ENCODE data around the gene GNA14. TPM values are rescaled to one million over a fixed set of nuclear protein-coding genes. Genes with fewer than 3 reads are reported as not detected.
A peak's percentile ranks its signal among the peaks of the same experiment; 100 is the strongest.
"Not testable (repeated sequence)": the region's sequence is repeated elsewhere in the genome, so short reads cannot be mapped to it uniquely, and the experiment has no call there.

GNA14 gene
- total and polyA plus RNA-seq, 5 donors from 2014 or later = not detected

GRCh38 chr9:77490279-77490678 is 157.8 kb downstream of the GNA14 start:
- H3K4me1 ChIP-seq (ENCODE audit: control insufficient read depth, insufficient read depth, low read length, poor library complexity, severe bottlenecking); H3K27ac ChIP-seq (ENCODE audit: insufficient read depth, low read length, poor library complexity, severe bottlenecking); ATAC-seq (ENCODE audit: low read depth in 2 of 2); H3K27me3 ChIP-seq (ENCODE audit: control insufficient read depth, insufficient read depth, low read length); H3K4me3 ChIP-seq (ENCODE audit: low read depth, low read length); H3K36me3 ChIP-seq (ENCODE audit: control insufficient read depth, insufficient read depth, low read length); H3K36me3 Mint-ChIP-seq; DNase-seq; H3K9me3 ChIP-seq (ENCODE audit: control insufficient read depth in 2 of 2, low read length in 2 of 2); H3K4me3 Mint-ChIP-seq; H3K27ac Mint-ChIP-seq: not testable (repeated sequence)
- Mint-ChIP-seq H3K27me3 (peaks cover 33% of the 10 kb centered on the region), H3K4me1 (peaks cover 3 to 25% (median 11%) of the 10 kb centered on the region in 4 donors), H3K9me3 (peaks cover 0 to 15% (median 2%) of the 10 kb centered on the region in 7 donors)

- Mint-ChIP-seq H3K4me3 (peak overlapping the region in 3 of 4 donors; percentile 68 to 74 (median 68)), H3K4me1 (peaks cover 3 to 25% (median 11%) of the 10 kb centered on the region in 4 donors), H3K27me3 (peaks cover 31% of the 10 kb centered on the region), H3K9me3 (peaks cover 0 to 15% (median 2%) of the 10 kb centered on the region in 7 donors), H3K27ac (peak overlapping the region in 1 of 3 donors; percentile 9)
- ATAC-seq (ENCODE audit: low read depth in 2 of 2); H3K27ac ChIP-seq (ENCODE audit: insufficient read depth, low read length, poor library complexity, severe bottlenecking); H3K36me3 ChIP-seq (ENCODE audit: control insufficient read depth, insufficient read depth, low read length); H3K4me1 ChIP-seq (ENCODE audit: control insufficient read depth, insufficient read depth, low read length, poor library complexity, severe bottlenecking); H3K9me3 ChIP-seq (ENCODE audit: control insufficient read depth in 2 of 2, low read length in 2 of 2); H3K27me3 ChIP-seq (ENCODE audit: control insufficient read depth, insufficient read depth, low read length); H3K36me3 Mint-ChIP-seq: not testable (repeated sequence)
- peak overlapping the region; percentile 50 for H3K4me3 ChIP-seq (ENCODE audit: low read depth, low read length)
- DNase-seq = peak in 1 of 3 donors; percentile 25
Measured at GRCh38 chr9:77489405-77490163, 158.5 kb downstream of the GNA14 start.

- Mint-ChIP-seq H3K4me1 (peaks cover 3 to 25% (median 11%) of the 10 kb centered on the region in 4 donors), H3K27me3 (peaks cover 22% of the 10 kb centered on the region), H3K4me3 (peak overlapping the region in 3 of 4 donors; percentile 68 to 74 (median 68)), H3K36me3 (no peaks in the 10 kb centered on the region), H3K27ac (no peak overlapping the region), H3K9me3 (peaks cover 0 to 15% (median 4%) of the 10 kb centered on the region in 7 donors)
- Histone ChIP-seq H3K9me3 (ENCODE audit: control insufficient read depth in 2 of 2, low read length in 2 of 2) (peaks cover 0 to 2% of the 10 kb centered on the region in 2 experiments), H3K27ac (ENCODE audit: insufficient read depth, low read length, poor library complexity, severe bottlenecking) (no peak overlapping the region), H3K27me3 (ENCODE audit: control insufficient read depth, insufficient read depth, low read length) (peaks cover 3% of the 10 kb centered on the region), H3K4me3 (ENCODE audit: low read depth, low read length) (no peak overlapping the region), H3K4me1 (ENCODE audit: control insufficient read depth, insufficient read depth, low read length, poor library complexity, severe bottlenecking) (no peaks in the 10 kb centered on the region), H3K36me3 (ENCODE audit: control insufficient read depth, insufficient read depth, low read length) (no peaks in the 10 kb centered on the region)
- ATAC-seq (ENCODE audit: low read depth in 2 of 2) (no peak), DNase-seq (peak in 1 of 3 donors; percentile 35)
Measured at GRCh38 chr9:77488439-77489126, 159.5 kb downstream of the GNA14 start.

- peaks cover 3 to 25% (median 11%) of the 10 kb centered on the region in 4 donors for H3K4me1 Mint-ChIP-seq
- Histone ChIP-seq H3K4me1 (ENCODE audit: control insufficient read depth, insufficient read depth, low read length, poor library complexity, severe bottlenecking) (no peaks in the 10 kb centered on the region), H3K4me3 (ENCODE audit: low read depth, low read length) (no peak overlapping the region), H3K9me3 (ENCODE audit: control insufficient read depth in 2 of 2, low read length in 2 of 2) (peaks cover 0 to 2% of the 10 kb centered on the region in 2 experiments), H3K27ac (ENCODE audit: insufficient read depth, low read length, poor library complexity, severe bottlenecking) (no peak overlapping the region), H3K36me3 (ENCODE audit: control insufficient read depth, insufficient read depth, low read length) (no peaks in the 10 kb centered on the region), H3K27me3 (ENCODE audit: control insufficient read depth, insufficient read depth, low read length) (peaks cover 3% of the 10 kb centered on the region)
- DNase-seq (no peak), ATAC-seq (ENCODE audit: low read depth in 2 of 2) (no peak)
- H3K9me3 Mint-ChIP-seq = peaks cover 0 to 17% (median 4%) of the 10 kb centered on the region in 7 donors
- H3K27me3 Mint-ChIP-seq = peaks cover 17% of the 10 kb centered on the region
- H3K36me3 Mint-ChIP-seq = no peaks in the 10 kb centered on the region
- H3K4me3 Mint-ChIP-seq = no peak overlapping the region
- H3K27ac Mint-ChIP-seq = no peak overlapping the region
Measured at GRCh38 chr9:77486968-77487367, 161.2 kb downstream of the GNA14 start.

- H3K27me3 Mint-ChIP-seq = peaks cover 16% of the 10 kb centered on the region
- Histone ChIP-seq H3K36me3 (ENCODE audit: control insufficient read depth, insufficient read depth, low read length) (no peaks in the 10 kb centered on the region), H3K27me3 (ENCODE audit: control insufficient read depth, insufficient read depth, low read length) (peaks cover 3% of the 10 kb centered on the region), H3K4me1 (ENCODE audit: control insufficient read depth, insufficient read depth, low read length, poor library complexity, severe bottlenecking) (no peaks in the 10 kb centered on the region), H3K4me3 (ENCODE audit: low read depth, low read length) (no peak overlapping the region), H3K9me3 (ENCODE audit: control insufficient read depth in 2 of 2, low read length in 2 of 2) (peaks cover 0 to 2% of the 10 kb centered on the region in 2 experiments), H3K27ac (ENCODE audit: insufficient read depth, low read length, poor library complexity, severe bottlenecking) (no peak overlapping the region)
- ATAC-seq (ENCODE audit: low read depth in 2 of 2) (no peak), DNase-seq (no peak)
- no peaks in the 10 kb centered on the region for H3K36me3 Mint-ChIP-seq
- H3K9me3 Mint-ChIP-seq = peaks cover 0 to 20% (median 4%) of the 10 kb centered on the region in 7 donors
- no peak overlapping the region for H3K4me3 Mint-ChIP-seq
- H3K27ac Mint-ChIP-seq = no peak overlapping the region
- H3K4me1 Mint-ChIP-seq = peaks cover 3 to 25% (median 11%) of the 10 kb centered on the region in 4 donors
Measured at GRCh38 chr9:77486463-77486862, 161.7 kb downstream of the GNA14 start.

- peaks cover 14 to 28% (median 20%) of the 10 kb centered on the region in 4 donors for H3K4me1 Mint-ChIP-seq
- peak overlapping the region; percentile 74 for H3K27ac ChIP-seq (ENCODE audit: insufficient read depth, low read length, poor library complexity, severe bottlenecking)
- peak; percentile 97 to 98 for ATAC-seq (ENCODE audit: low read depth in 2 of 2)
Measured at GRCh38 chr9:77475641-77476473, 172.3 kb downstream of the GNA14 start.

GRCh38 chr9:77474936-77475335 is 173.2 kb downstream of the GNA14 start:
- Mint-ChIP-seq H3K27ac (peak overlapping the region in 2 of 3 donors; percentile 21 to 95), H3K9me3 (peaks cover 0 to 3% (median 2%) of the 10 kb centered on the region in 7 donors), H3K36me3 (no peaks in the 10 kb centered on the region), H3K4me3 (no peak overlapping the region), H3K4me1 (peaks cover 14 to 28% (median 20%) of the 10 kb centered on the region in 4 donors), H3K27me3 (peaks cover 4% of the 10 kb centered on the region)
- Histone ChIP-seq H3K9me3 (ENCODE audit: control insufficient read depth in 2 of 2, low read length in 2 of 2) (no peaks in the 10 kb centered on the region), H3K27ac (ENCODE audit: insufficient read depth, low read length, poor library complexity, severe bottlenecking) (no peak overlapping the region), H3K27me3 (ENCODE audit: control insufficient read depth, insufficient read depth, low read length) (no peaks in the 10 kb centered on the region), H3K36me3 (ENCODE audit: control insufficient read depth, insufficient read depth, low read length) (no peaks in the 10 kb centered on the region), H3K4me3 (ENCODE audit: low read depth, low read length) (no peak overlapping the region), H3K4me1 (ENCODE audit: control insufficient read depth, insufficient read depth, low read length, poor library complexity, severe bottlenecking) (peaks cover 16% of the 10 kb centered on the region)
- no peak for DNase-seq
- no peak for ATAC-seq (ENCODE audit: low read depth in 2 of 2)

More at GRCh38 chr9:77475641-77476473, 172.3 kb downstream of the GNA14 start:
- peak overlapping the region; percentile 5 to 83 (median 67) for H3K4me3 Mint-ChIP-seq
- H3K9me3 Mint-ChIP-seq = peaks cover 0 to 3% (median 2%) of the 10 kb centered on the region in 7 donors
- H3K27me3 Mint-ChIP-seq = peaks cover 4% of the 10 kb centered on the region
- H3K4me1 ChIP-seq (ENCODE audit: control insufficient read depth, insufficient read depth, low read length, poor library complexity, severe bottlenecking) = peaks cover 16% of the 10 kb centered on the region
- peak; percentile 8 to 85 (median 57) for DNase-seq
- no peaks in the 10 kb centered on the region for H3K36me3 Mint-ChIP-seq
- no peaks in the 10 kb centered on the region for H3K36me3 ChIP-seq (ENCODE audit: control insufficient read depth, insufficient read depth, low read length)
- peak overlapping the region; percentile 58 for H3K4me3 ChIP-seq (ENCODE audit: low read depth, low read length)
- H3K27me3 ChIP-seq (ENCODE audit: control insufficient read depth, insufficient read depth, low read length) = no peaks in the 10 kb centered on the region
- H3K27ac Mint-ChIP-seq = peak overlapping the region; percentile 94 to 95 (median 95)
- no peaks in the 10 kb centered on the region for H3K9me3 ChIP-seq (ENCODE audit: control insufficient read depth in 2 of 2, low read length in 2 of 2)
